Panc1 (cell line): ENCODE measurements around the gene ECI1. TPM values are rescaled to one million over a fixed set of nuclear protein-coding genes. Genes with fewer than 3 reads are reported as not detected.

Experiments
- ATAC-seq: fragments of 200-7000 bp; cut with Tn5 transposase; 2 replicates; pipeline ENCODE4 v1.9.1; 2020; ENCODE audit warnings: mild to moderate bottlenecking, moderate library complexity
- BruUV-seq: library from RNA; stranded (reverse); fragments of 400-500 nt; replicated peaks from 2 replicates; lab custom pipeline; 2021; lab: Mats Ljungman, UMichigan
- CTCF ChIA-PET: fragments of 300-600 bp; sonication (Branson Sonifier 250); formaldehyde crosslinking; loops from one replicate; lab custom pipeline; 2022; ENCODE audit warnings: antibody characterized with exemption; lab: Charles Lee
- POLR2A ChIA-PET: fragments of 300-600 bp; sonication (Branson Sonifier 250); formaldehyde crosslinking; loops from one replicate; lab custom pipeline; 2022; ENCODE audit warnings: antibody characterized with exemption; lab: Charles Lee
- DNase-seq: peaks from one replicate; pipeline ENCODE4 v3.0.0-alpha.2; 2010; ENCODE audit warnings: low read depth, low spot score
- H3K27ac ChIP-seq: 2 replicates; pipeline ENCODE4 v1.5.1; 2011; ENCODE audit warnings: mild to moderate bottlenecking, low read length, inconsistent platforms
- H3K27me3 ChIP-seq: fragments of 200-500 bp; sonication (Bioruptor generic); 2 replicates; pipeline ENCODE4 v1.6.0; 2014; ENCODE audit warnings: low read length, inconsistent platforms; ENCODE audit not compliant: control insufficient read depth, insufficient read depth
- H3K36me3 ChIP-seq: fragments of 200-500 bp; sonication (Bioruptor generic); 2 replicates; pipeline ENCODE4 v1.5.1; 2014; ENCODE audit warnings: inconsistent platforms, mild to moderate bottlenecking, low read length, moderate library complexity; ENCODE audit not compliant: control insufficient read depth, insufficient read depth
- H3K4me1 ChIP-seq: 2 replicates; pipeline ENCODE4 v1.5.1; 2011; ENCODE audit warnings: inconsistent platforms, mild to moderate bottlenecking, low read length, moderate library complexity; ENCODE audit not compliant: control insufficient read depth, insufficient read depth
- H3K4me3 ChIP-seq, 2 experiments: 2 replicates each; pipeline ENCODE4 v1.5.1; 2011 to 2012; ENCODE audit warnings: low read depth in 2 of 2, low read length in 2 of 2, mild to moderate bottlenecking in 2 of 2, inconsistent platforms in 1 of 2, moderate library complexity in 1 of 2
- H3K9me3 ChIP-seq: fragments of 200-500 bp; sonication (Bioruptor generic); 2 replicates; pipeline ENCODE4 v1.5.1; 2014; ENCODE audit warnings: low read depth, mild to moderate bottlenecking, inconsistent platforms, low read length, moderate library complexity; ENCODE audit not compliant: control insufficient read depth, insufficient read depth
- CTCF ChIP-seq: fragments of 450-650 bp; IDR thresholded peaks from 2 replicates; pipeline ENCODE4 v1.5.1; 2017; ENCODE audit warnings: mild to moderate bottlenecking
- POLR2AphosphoS5 ChIP-seq: IDR thresholded peaks from 2 replicates; pipeline ENCODE4 v1.6.1; 2012; ENCODE audit warnings: mild to moderate bottlenecking, low read depth, low read length, moderate library complexity
- REST ChIP-seq, 2 experiments: IDR thresholded peaks; 2 replicates each; pipeline ENCODE4 v1.6.1; 2011 to 2012; ENCODE audit warnings: low read depth in 2 of 2, control low read depth in 1 of 2, low read length in 1 of 2, mild to moderate bottlenecking in 1 of 2, moderate library complexity in 1 of 2; ENCODE audit not compliant: insufficient read depth in 1 of 2
- SIN3A ChIP-seq: IDR thresholded peaks from 2 replicates; pipeline ENCODE4 v1.6.1; 2012; ENCODE audit warnings: low read depth, mild to moderate bottlenecking, low read length, moderate library complexity, borderline replicate concordance; ENCODE audit not compliant: insufficient read depth
- TCF7L2 ChIP-seq: IDR thresholded peaks from 2 replicates; pipeline ENCODE4 v1.6.1; 2011; ENCODE audit warnings: mild to moderate bottlenecking, low read depth, low read length, inconsistent platforms
- in situ Hi-C: cut with HindIII; loops from 2 replicates; pipeline ENCODE4 v1.10.0; 2016; ENCODE audit warnings: low sequenced_read_pairs, low pct_unique_long_range_greater_than_20kb
- intact Hi-C: fragments of 100-400 bp; cut with micrococcal nuclease; formaldehyde crosslinking; loops from one replicate; pipeline ENCODE4 v1.10.0; 2022; ENCODE audit not compliant: unreplicated experiment
- total RNA-seq: library from RNA; stranded (reverse); gene quantifications from one replicate; pipeline ENCODE4 v1.2.1, GENCODE V29; 2021; ENCODE audit not compliant: unreplicated experiment

The ECI1 gene
- total RNA-seq, 1 experiment from 2014 or later = 117 TPM

DNA sequence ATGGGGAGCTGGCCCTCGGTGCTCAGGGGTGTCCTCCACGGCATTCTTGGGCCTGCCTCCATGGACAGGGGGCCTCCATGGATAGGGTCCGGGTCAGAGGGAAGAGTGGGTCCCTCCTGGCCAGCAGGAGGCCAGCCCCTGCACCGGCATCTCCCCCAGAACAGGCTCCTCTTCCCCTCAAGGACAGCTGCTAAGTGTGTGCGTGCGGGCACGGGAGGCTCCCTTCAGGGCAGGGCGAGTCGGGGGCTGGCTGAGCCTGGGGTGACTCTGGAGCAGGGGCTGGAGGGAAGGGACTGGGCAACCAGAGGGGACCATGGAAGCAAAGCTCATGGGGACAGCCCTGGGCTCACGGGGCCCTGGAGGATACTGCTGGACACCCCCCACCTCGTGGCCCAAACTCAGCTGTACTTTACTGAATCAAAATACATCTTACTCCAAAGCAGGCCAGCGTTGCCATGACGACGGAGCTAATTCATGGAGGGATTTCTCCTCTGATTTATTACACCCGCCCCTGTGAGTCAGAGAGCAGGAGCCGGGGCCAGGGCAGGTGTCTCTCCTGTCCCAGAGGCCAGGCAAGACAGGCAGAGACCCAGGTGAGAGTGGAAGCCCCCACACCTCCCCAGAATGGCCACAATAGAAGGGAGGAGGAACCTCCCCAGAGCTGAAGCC is 57.1 kb downstream of the ECI1 start:
- Histone ChIP-seq H3K9me3 (no peaks in the 10 kb centered on the region), H3K36me3 (no peaks in the 10 kb centered on the region), H3K4me3 (no peak overlapping the region), H3K27me3 (no peaks in the 10 kb centered on the region), H3K4me1 (peaks cover 5% of the 10 kb centered on the region), H3K27ac (no peak overlapping the region)
- in situ Hi-C loops (no loop called here), intact Hi-C loops (no loop called here)
- no peak for ATAC-seq
- no TSS peak for BruUV-seq
- CTCF ChIA-PET = interaction anchor here (0.6 kb wide), 1 partner anchor 351 kb away, joined by 3 read pairs; no protein-coding TSS in a partner anchor
- TF ChIP-seq CTCF = no peak
- no peak for TF ChIP-seq TCF7L2
- TF ChIP-seq POLR2AphosphoS5 = no peak
- no peak for TF ChIP-seq REST (IDR thresholded peaks at IDR 0.05; ENCODE audit: insufficient read depth in 1 of 2, low read depth in 2 of 2, low read length in 1 of 2)
- TF ChIP-seq SIN3A = no peak
- POLR2A ChIA-PET = interaction anchor here (0.8 kb wide), 1 partner anchor 21 kb away, joined by 3 read pairs; no protein-coding TSS in a partner anchor
- DNase-seq = no peak

GRCh38 chr16:2191446-2191706 is 60.0 kb downstream of the ECI1 start:
- H3K27ac ChIP-seq = no peak overlapping the region
- no peak for TF ChIP-seq REST (IDR thresholded peaks at IDR 0.05; ENCODE audit: insufficient read depth in 1 of 2, low read depth in 2 of 2, low read length in 1 of 2)
- no peak for TF ChIP-seq CTCF
- no peak for TF ChIP-seq TCF7L2
- TF ChIP-seq POLR2AphosphoS5 = no peak
- TF ChIP-seq SIN3A = no peak
- ChIA-PET POLR2A (interaction anchor here (0.6 kb wide), 1 partner anchor 11 kb away, joined by 5 read pairs; no protein-coding TSS in a partner anchor), CTCF (interaction anchor here (1.0 kb wide), 1 partner anchor 60 kb away, joined by 3 read pairs; the partner anchor contains the start of gene ECI1)
- in situ Hi-C loops = no loop called here
- H3K4me1 ChIP-seq = peaks cover 5% of the 10 kb centered on the region
- H3K9me3 ChIP-seq = no peaks in the 10 kb centered on the region
- ATAC-seq (no peak), DNase-seq (no peak)
- intact Hi-C loops = no loop called here
- no TSS peak for BruUV-seq
- no peaks in the 10 kb centered on the region for H3K36me3 ChIP-seq
- H3K27me3 ChIP-seq = no peaks in the 10 kb centered on the region
- no peak overlapping the region for H3K4me3 ChIP-seq
